Kidney (tissue), 14 donors: ENCODE results near the gene PLA2G6. TPM values are rescaled to one million over a fixed set of nuclear protein-coding genes. Genes with fewer than 3 reads are reported as not detected.
A peak's percentile ranks its signal among the peaks of the same experiment; 100 is the strongest.

Source experiments
- DNase-seq, 5 donors: peaks; one replicate each; pipeline ENCODE4 v3.0.0-alpha.2; 2013 to 2020
- FAIRE-seq: peaks from 2 replicates; lab custom pipeline; 2012; peaks lifted over from hg19 to GRCh38; lab: Jason Lieb, UNC
- H3K27ac ChIP-seq, 2 donors: one replicate each; pipeline ENCODE4 v1.7.0; 2013; ENCODE audit warnings: low read depth in 2 of 2, low read length in 2 of 2, inconsistent platforms in 1 of 2
- H3K27me3 ChIP-seq: one replicate; pipeline ENCODE4 v1.7.1; 2013; ENCODE audit warnings: low read length, inconsistent platforms; ENCODE audit not compliant: control insufficient read depth, insufficient read depth
- H3K36me3 ChIP-seq, 3 donors: one replicate each; pipeline versions ENCODE4 v1.7.0 to v1.7.1; 2013; ENCODE audit warnings: low read length in 3 of 3, control low read depth in 1 of 3, inconsistent platforms in 1 of 3; ENCODE audit not compliant: insufficient read depth in 3 of 3, control insufficient read depth in 2 of 3
- H3K4me1 ChIP-seq, 3 donors: one replicate each; pipeline versions ENCODE4 v1.7.0 to v1.7.1; 2013; ENCODE audit warnings: low read length in 3 of 3, inconsistent platforms in 1 of 3, low read depth in 1 of 3; ENCODE audit not compliant: control insufficient read depth in 2 of 3, insufficient read depth in 2 of 3
- H3K4me3 ChIP-seq, 3 donors: one replicate each; pipeline versions ENCODE4 v1.7.0 to v1.8.1; 2013; ENCODE audit warnings: low read length in 3 of 3, control low read depth in 1 of 3, inconsistent platforms in 1 of 3
- H3K9ac ChIP-seq, 3 donors: one replicate each; pipeline versions ENCODE4 v1.7.0 to v1.7.1; 2013; ENCODE audit warnings: low read length in 3 of 3, control low read depth in 1 of 3, inconsistent platforms in 1 of 3
- H3K9me3 ChIP-seq, 3 donors: one replicate each; pipeline versions ENCODE4 v1.7.0 to v1.7.1; 2013; ENCODE audit warnings: low read length in 3 of 3, control low read depth in 1 of 3, inconsistent platforms in 1 of 3; ENCODE audit not compliant: control insufficient read depth in 2 of 3, insufficient read depth in 1 of 3
- intact Hi-C: fragments of 100-400 bp; cut with DNase I; formaldehyde crosslinking; loops from one replicate; pipeline ENCODE4 v1.11.1; 2022
- polyA plus RNA-seq: library from polyadenylated mRNA; stranded (reverse); fragments of 350-450 nt; fragmentation: Illumina TruSeq; extraction: RNeasy Lipid Tissue Mini Kit (QIAGEN cat#74804); gene quantifications from one replicate; pipeline ENCODE4 v1.2.3, GENCODE V29; 2014; ENCODE audit warnings: low read depth, low replicate concordance; ENCODE audit not compliant: insufficient read depth
- total RNA-seq: library from RNA; stranded (reverse); fragmentation: NEBNext Ultra II Directional; extraction: Animal tissue kit (Norgen Biotek cat#: 25700); gene quantifications from one replicate; pipeline ENCODE4 v1.2.1, GENCODE V29; 2021
- TF ChIP-seq, protein P1 (sequence below): IDR thresholded peaks from 3 replicates; pipeline ENCODE4 v1.5.1; 2012; ENCODE audit warnings: mild to moderate bottlenecking, moderate library complexity, borderline replicate concordance; ENCODE audit not compliant: insufficient read depth; ENCODE audit errors: extremely low read depth
- donor health status: control.
- donor health status: control.
- donor health status: control.
- donor health status: control.
- donor health status: control.
- donor health status: DM: yes; HTN: yes; CAD: no.
- donor health status: Normal renal cell carcinoma (clear cell type).

Gene PLA2G6
- total and polyA plus RNA-seq, 2 donors from 2014 or later = 26.6 to 61.6 TPM

GRCh38 chr22:38075105-38075825, 106.4 kb downstream of the PLA2G6 start:
- H3K9ac ChIP-seq = no peak overlapping the region
- peak in 1 of 5 donors; percentile 48 for DNase-seq
- intact Hi-C loops = no loop called here
- H3K4me3 ChIP-seq = no peak overlapping the region
- peaks cover 0 to 19% (median 12%) of the 10 kb centered on the region in 3 donors for H3K36me3 ChIP-seq
- no peak overlapping the region for H3K27ac ChIP-seq
- no peaks in the 10 kb centered on the region for H3K27me3 ChIP-seq
- TF ChIP-seq, protein P1, sequence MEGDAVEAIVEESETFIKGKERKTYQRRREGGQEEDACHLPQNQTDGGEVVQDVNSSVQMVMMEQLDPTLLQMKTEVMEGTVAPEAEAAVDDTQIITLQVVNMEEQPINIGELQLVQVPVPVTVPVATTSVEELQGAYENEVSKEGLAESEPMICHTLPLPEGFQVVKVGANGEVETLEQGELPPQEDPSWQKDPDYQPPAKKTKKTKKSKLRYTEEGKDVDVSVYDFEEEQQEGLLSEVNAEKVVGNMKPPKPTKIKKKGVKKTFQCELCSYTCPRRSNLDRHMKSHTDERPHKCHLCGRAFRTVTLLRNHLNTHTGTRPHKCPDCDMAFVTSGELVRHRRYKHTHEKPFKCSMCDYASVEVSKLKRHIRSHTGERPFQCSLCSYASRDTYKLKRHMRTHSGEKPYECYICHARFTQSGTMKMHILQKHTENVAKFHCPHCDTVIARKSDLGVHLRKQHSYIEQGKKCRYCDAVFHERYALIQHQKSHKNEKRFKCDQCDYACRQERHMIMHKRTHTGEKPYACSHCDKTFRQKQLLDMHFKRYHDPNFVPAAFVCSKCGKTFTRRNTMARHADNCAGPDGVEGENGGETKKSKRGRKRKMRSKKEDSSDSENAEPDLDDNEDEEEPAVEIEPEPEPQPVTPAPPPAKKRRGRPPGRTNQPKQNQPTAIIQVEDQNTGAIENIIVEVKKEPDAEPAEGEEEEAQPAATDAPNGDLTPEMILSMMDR = no peak
- FAIRE-seq = no peak
- H3K9me3 ChIP-seq = no peaks in the 10 kb centered on the region
- no peaks in the 10 kb centered on the region for H3K4me1 ChIP-seq

DNA sequence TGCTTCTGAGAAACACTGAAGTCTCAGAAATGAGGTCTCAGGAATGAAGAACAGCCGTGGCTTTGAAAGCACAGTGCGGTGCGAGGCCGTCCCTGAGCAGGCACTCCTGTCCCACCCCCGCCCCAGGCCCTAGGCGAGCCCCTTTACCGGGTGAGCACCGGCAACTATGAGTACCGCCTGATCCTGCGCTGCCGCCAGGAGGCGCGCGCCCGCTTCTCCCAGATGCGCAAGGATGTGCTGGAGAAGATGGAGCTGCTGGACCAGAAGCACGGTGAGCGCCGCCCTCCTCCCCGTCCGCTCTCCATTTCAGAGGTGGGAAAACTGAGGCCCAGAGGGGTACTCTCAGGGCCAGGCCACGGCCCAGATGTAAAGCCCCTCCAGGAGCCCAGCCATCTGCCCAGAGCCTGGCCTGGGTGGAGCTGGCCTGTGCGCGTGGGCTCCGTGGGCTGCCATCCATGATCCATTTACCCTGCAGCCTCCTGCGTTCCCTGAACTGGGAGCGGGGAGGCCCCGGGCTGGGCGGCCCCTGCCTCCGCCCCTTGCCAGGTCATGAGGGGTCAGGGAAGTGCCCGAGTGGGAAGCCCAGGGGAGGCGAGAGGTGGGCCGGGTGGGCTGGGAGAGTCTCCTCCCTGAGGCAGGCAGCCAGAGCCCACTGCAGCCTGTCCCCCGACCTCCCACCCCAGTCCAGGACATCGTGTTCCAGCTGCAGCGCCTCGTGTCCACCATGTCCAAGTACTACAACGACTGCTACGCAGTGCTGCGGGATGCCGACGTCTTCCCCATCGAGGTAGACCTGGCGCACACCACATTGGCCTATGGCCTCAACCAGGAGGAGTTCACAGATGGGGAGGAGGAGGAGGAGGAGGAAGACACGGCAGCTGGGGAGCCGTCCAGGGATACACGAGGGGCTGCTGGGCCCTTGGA, 107.2 kb downstream of the PLA2G6 start:
- DNase-seq (peak in 4 of 5 donors; percentile 47 to 63 (median 61)), FAIRE-seq (no peak)
- no peak overlapping the region for H3K27ac ChIP-seq
- H3K9me3 ChIP-seq = no peaks in the 10 kb centered on the region
- no peak overlapping the region for H3K9ac ChIP-seq
- TF ChIP-seq, protein P1 = no peak
- H3K4me3 ChIP-seq = no peak overlapping the region
- H3K27me3 ChIP-seq = no peaks in the 10 kb centered on the region
- H3K4me1 ChIP-seq = no peaks in the 10 kb centered on the region
- peaks cover 0 to 27% (median 15%) of the 10 kb centered on the region in 3 donors for H3K36me3 ChIP-seq
- intact Hi-C loops = no loop called here

- FAIRE-seq = no peak
- H3K9ac ChIP-seq = no peak overlapping the region
- no peak overlapping the region for H3K4me3 ChIP-seq
- H3K4me1 ChIP-seq = peaks cover 0 to 3% (median 0%) of the 10 kb centered on the region in 3 donors
- no peaks in the 10 kb centered on the region for H3K9me3 ChIP-seq
- no peaks in the 10 kb centered on the region for H3K27me3 ChIP-seq
- TF ChIP-seq, protein P1 = no peak
- no peak overlapping the region for H3K27ac ChIP-seq
- peak in 1 of 5 donors; percentile 56 for DNase-seq
- H3K36me3 ChIP-seq = peaks cover 0 to 33% (median 15%) of the 10 kb centered on the region in 3 donors
- intact Hi-C loops = no loop called here
These were observed 108.2 kb downstream of the PLA2G6 start for GRCh38 chr22:38073150-38074130.
